ENCODE data around the gene ARL5C.

DNA sequence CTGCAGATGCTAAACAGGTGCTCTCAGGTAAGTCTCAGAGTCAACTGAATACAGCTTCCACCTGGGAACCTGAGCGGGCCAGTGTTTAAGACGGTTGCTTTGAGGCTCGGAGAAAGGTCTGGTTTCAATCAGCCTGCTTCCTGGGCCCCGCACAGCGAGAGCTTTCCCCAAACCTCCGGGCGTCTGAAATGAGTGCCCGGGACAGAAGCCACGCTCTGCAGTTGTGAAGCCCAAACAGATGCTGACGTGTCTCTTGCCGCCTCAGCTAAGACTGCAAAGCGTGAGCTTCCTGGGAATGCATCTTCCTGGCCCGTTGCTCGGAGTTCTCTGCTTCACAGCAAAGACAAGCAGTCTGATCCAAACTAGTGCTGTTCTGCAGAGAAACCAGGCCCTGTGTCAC is 51.2 kb downstream of the ARL5C start:
- TF ChIP-seq, protein P1, sequence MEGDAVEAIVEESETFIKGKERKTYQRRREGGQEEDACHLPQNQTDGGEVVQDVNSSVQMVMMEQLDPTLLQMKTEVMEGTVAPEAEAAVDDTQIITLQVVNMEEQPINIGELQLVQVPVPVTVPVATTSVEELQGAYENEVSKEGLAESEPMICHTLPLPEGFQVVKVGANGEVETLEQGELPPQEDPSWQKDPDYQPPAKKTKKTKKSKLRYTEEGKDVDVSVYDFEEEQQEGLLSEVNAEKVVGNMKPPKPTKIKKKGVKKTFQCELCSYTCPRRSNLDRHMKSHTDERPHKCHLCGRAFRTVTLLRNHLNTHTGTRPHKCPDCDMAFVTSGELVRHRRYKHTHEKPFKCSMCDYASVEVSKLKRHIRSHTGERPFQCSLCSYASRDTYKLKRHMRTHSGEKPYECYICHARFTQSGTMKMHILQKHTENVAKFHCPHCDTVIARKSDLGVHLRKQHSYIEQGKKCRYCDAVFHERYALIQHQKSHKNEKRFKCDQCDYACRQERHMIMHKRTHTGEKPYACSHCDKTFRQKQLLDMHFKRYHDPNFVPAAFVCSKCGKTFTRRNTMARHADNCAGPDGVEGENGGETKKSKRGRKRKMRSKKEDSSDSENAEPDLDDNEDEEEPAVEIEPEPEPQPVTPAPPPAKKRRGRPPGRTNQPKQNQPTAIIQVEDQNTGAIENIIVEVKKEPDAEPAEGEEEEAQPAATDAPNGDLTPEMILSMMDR (IDR thresholded peaks at IDR 0.05): no peak
- TF ChIP-seq POLR2A (IDR thresholded peaks at IDR 0.05): no peak
